H9 (cell line): ENCODE results near the gene CC2D2B. TPM values are rescaled to one million over a fixed set of nuclear protein-coding genes. Genes with fewer than 3 reads are reported as not detected.

Experiments
- DNase-seq: peaks from one replicate; pipeline ENCODE4 v3.0.0-alpha.2; 2017
- H2AFZ ChIP-seq: one replicate; pipeline ENCODE4 v1.6.1; 2013; ENCODE audit warnings: mild to moderate bottlenecking, low read length, control low read depth, moderate library complexity
- H2AK5ac ChIP-seq: 2 replicates; pipeline ENCODE4 v1.6.1; 2013; ENCODE audit warnings: low read length, control low read depth, mixed read lengths; ENCODE audit not compliant: insufficient read length
- H2BK120ac ChIP-seq: one replicate; pipeline ENCODE4 v1.6.1; 2013; ENCODE audit warnings: low read depth, mild to moderate bottlenecking, low read length, control low read depth, inconsistent platforms; ENCODE audit not compliant: poor library complexity, severe bottlenecking
- H2BK12ac ChIP-seq: 2 replicates; pipeline ENCODE4 v1.6.1; 2013; ENCODE audit warnings: low read length, control low read depth, mixed read lengths, low read depth; ENCODE audit not compliant: insufficient read length
- H2BK15ac ChIP-seq: 2 replicates; pipeline ENCODE4 v1.6.1; 2013; ENCODE audit warnings: low read depth, low read length, control low read depth
- H2BK20ac ChIP-seq: one replicate; pipeline ENCODE4 v1.6.1; 2013; ENCODE audit warnings: low read depth, mild to moderate bottlenecking, low read length, control low read depth, inconsistent platforms; ENCODE audit not compliant: poor library complexity, severe bottlenecking
- H2BK5ac ChIP-seq: 2 replicates; pipeline ENCODE4 v1.6.1; 2013; ENCODE audit warnings: low read length, control low read depth, mixed read lengths; ENCODE audit not compliant: insufficient read length
- H3K14ac ChIP-seq: 2 replicates; pipeline ENCODE4 v1.6.1; 2013; ENCODE audit warnings: low read length, control low read depth; ENCODE audit not compliant: insufficient read depth
- H3K18ac ChIP-seq: 2 replicates; pipeline ENCODE4 v1.6.1; 2013; ENCODE audit warnings: low read depth, mild to moderate bottlenecking, mixed read lengths, low read length, control low read depth; ENCODE audit not compliant: insufficient read length
- H3K23ac ChIP-seq: 2 replicates; pipeline ENCODE4 v1.6.1; 2013; ENCODE audit warnings: low read length, control low read depth, mixed read lengths, low read depth; ENCODE audit not compliant: insufficient read length
- H3K23me2 ChIP-seq: 2 replicates; pipeline ENCODE4 v1.6.1; 2013; ENCODE audit warnings: low read depth, mild to moderate bottlenecking, mixed read lengths, low read length, control low read depth; ENCODE audit not compliant: insufficient read length, poor library complexity, severe bottlenecking
- H3K27ac ChIP-seq: 2 replicates; pipeline ENCODE4 v1.5.1; 2013; ENCODE audit warnings: low read length, control low read depth, mixed read lengths, low read depth; ENCODE audit not compliant: insufficient read length
- H3K27me3 ChIP-seq: 2 replicates; pipeline ENCODE4 v1.6.1; 2013; ENCODE audit warnings: low read length, control low read depth, inconsistent platforms; ENCODE audit not compliant: insufficient read depth
- H3K4ac ChIP-seq: 2 replicates; pipeline ENCODE4 v1.6.1; 2013; ENCODE audit warnings: low read depth, mild to moderate bottlenecking, control low read depth, inconsistent platforms, low read length, moderate library complexity
- H3K4me1 ChIP-seq: 2 replicates; pipeline ENCODE4 v1.6.1; 2013; ENCODE audit warnings: low read length, control low read depth, inconsistent platforms; ENCODE audit not compliant: insufficient read depth
- H3K4me2 ChIP-seq: 2 replicates; pipeline ENCODE4 v1.6.1; 2013; ENCODE audit warnings: low read length, control low read depth, mixed read lengths; ENCODE audit not compliant: insufficient read length, insufficient read depth
- H3K56ac ChIP-seq: 2 replicates; pipeline ENCODE4 v1.6.1; 2013; ENCODE audit warnings: low read depth, mild to moderate bottlenecking, mixed read lengths, low read length, control low read depth; ENCODE audit not compliant: insufficient read length
- H3K79me1 ChIP-seq: 2 replicates; pipeline ENCODE4 v1.6.1; 2013; ENCODE audit warnings: low read depth, mild to moderate bottlenecking, moderate library complexity, low read length, control low read depth, inconsistent platforms; ENCODE audit not compliant: insufficient read depth, poor library complexity, severe bottlenecking
- H3K79me2 ChIP-seq: 2 replicates; pipeline ENCODE4 v1.6.1; 2013; ENCODE audit warnings: low read length, control low read depth, inconsistent platforms; ENCODE audit not compliant: insufficient read depth
- H3K9ac ChIP-seq: 2 replicates; pipeline ENCODE4 v1.6.1; 2013; ENCODE audit warnings: low read length, control low read depth, mixed read lengths; ENCODE audit not compliant: insufficient read length; ENCODE audit errors: extremely low read depth
- H3K9me3 ChIP-seq: one replicate; pipeline ENCODE4 v1.6.1; 2013; ENCODE audit warnings: low read depth, low read length, inconsistent platforms; ENCODE audit not compliant: control insufficient read depth
- H3T11ph ChIP-seq: one replicate; pipeline ENCODE4 v1.6.1; 2013; ENCODE audit warnings: mild to moderate bottlenecking, low read length, control low read depth, inconsistent platforms
- H4K20me1 ChIP-seq: one replicate; pipeline ENCODE4 v1.6.1; 2013; ENCODE audit not compliant: control insufficient read depth, insufficient read length, insufficient read depth
- H4K5ac ChIP-seq: 2 replicates; pipeline ENCODE4 v1.6.1; 2013; ENCODE audit warnings: low read depth, mild to moderate bottlenecking, mixed read lengths, low read length, control low read depth; ENCODE audit not compliant: insufficient read length
- H4K8ac ChIP-seq: replicated peaks from 2 replicates; pipeline ENCODE4 v1.6.1; 2013; ENCODE audit warnings: low read length, control low read depth, mixed read lengths, low read depth; ENCODE audit not compliant: insufficient read length
- H4K91ac ChIP-seq: 2 replicates; pipeline ENCODE4 v1.6.1; 2013; ENCODE audit warnings: low read depth, mild to moderate bottlenecking, moderate library complexity, mixed read lengths, low read length, control low read depth; ENCODE audit not compliant: insufficient read length
- H3K27ac Mint-ChIP-seq, 3 experiments: 2 replicates in 2 of 3; 3 replicates in 1 of 3; pipeline ENCODE4 v1.8.0; 2020 to 2021; ENCODE audit warnings: mixed read lengths in 3 of 3, mild to moderate bottlenecking in 1 of 3, moderate library complexity in 1 of 3
- H3K27me3 Mint-ChIP-seq: 2 replicates; pipeline ENCODE4 v1.8.0; 2021; ENCODE audit warnings: low read depth, mild to moderate bottlenecking, moderate library complexity, mixed read lengths
- H3K36me3 Mint-ChIP-seq, 3 experiments: 2 replicates in 2 of 3; 3 replicates in 1 of 3; pipeline ENCODE4 v1.8.0; 2020 to 2021; ENCODE audit warnings: low read depth in 3 of 3, mixed read lengths in 3 of 3; ENCODE audit not compliant: insufficient read depth in 1 of 3
- H3K4me1 Mint-ChIP-seq, 2 experiments: 2 replicates each; pipeline ENCODE4 v1.8.0; 2020; ENCODE audit warnings: mixed read lengths in 2 of 2
- H3K4me3 Mint-ChIP-seq, 2 experiments: 2 replicates in 1 of 2; 3 replicates in 1 of 2; pipeline ENCODE4 v1.8.0; 2020 to 2021; ENCODE audit warnings: mild to moderate bottlenecking in 2 of 2, mixed read lengths in 2 of 2, moderate library complexity in 1 of 2
- H3K9me3 Mint-ChIP-seq, 2 experiments: 2 replicates in 1 of 2; 3 replicates in 1 of 2; pipeline ENCODE4 v1.8.0; 2020; ENCODE audit warnings: mild to moderate bottlenecking in 2 of 2, mixed read lengths in 2 of 2, moderate library complexity in 1 of 2
- WGBS: extraction: QIAGEN DNeasy Blood & Tissue Kit; methylation state at CpG from one replicate; pipeline ENCODE4 v1.1.7; 2013; ENCODE audit warnings: missing lambda C conversion rate, low lambda C conversion rate, mixed read lengths; ENCODE audit not compliant: insufficient read length; ENCODE audit errors: extremely low coverage; 5-methylcytosine and 5-hydroxymethylcytosine counted together
- total RNA-seq: library from RNA; stranded (reverse); gene quantifications from 2 replicates; pipeline ENCODE4 v1.2.1, GENCODE V29; 2021
- TF ChIP-seq, protein P1 (sequence below): fragments of 200-600 bp; sonication (generic); conservative IDR thresholded peaks from 3 replicates; pipeline ENCODE4 v1.8.0; 2021; ENCODE audit warnings: antibody characterized with exemption, mild to moderate bottlenecking

The CC2D2B gene
- total RNA-seq, 1 experiment from 2014 or later, result 0.72 TPM

DNA sequence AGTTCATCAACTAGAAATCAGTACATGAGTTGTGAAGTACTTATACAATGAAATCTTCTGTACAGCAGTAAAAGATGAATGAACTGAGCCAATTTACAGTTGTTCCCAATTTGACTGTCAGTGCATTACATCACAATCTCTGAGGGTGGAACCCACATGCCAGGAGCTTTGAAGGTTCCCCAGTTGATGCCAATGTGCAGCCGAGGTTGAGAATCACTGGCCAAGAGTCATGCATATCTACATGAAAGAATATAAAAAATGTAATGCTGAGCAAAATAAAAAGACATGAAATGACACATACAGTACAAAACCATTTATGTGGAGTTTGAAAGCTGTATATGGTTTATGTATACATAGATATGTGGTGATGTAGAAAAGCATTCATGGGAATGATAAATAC is 113.6 kb downstream of the CC2D2B start:
- Mint-ChIP-seq H3K27ac (no peak overlapping the region), H3K4me3 (no peak overlapping the region), H3K9me3 (no peaks in the 10 kb centered on the region), H3K4me1 (no peaks in the 10 kb centered on the region), H3K27me3 (peaks cover 5% of the 10 kb centered on the region; the same call in 1 of the 2 replicates), H3K36me3 (0 out of 7 replicates have a peak, but pooled peaks cover 0 to 2% (median 0%) of the 10 kb centered on the region in 3 experiments)
- H3K9ac ChIP-seq, result no peak overlapping the region
- H3K56ac ChIP-seq, result no peak overlapping the region
- H2BK20ac ChIP-seq, result no peak overlapping the region
- no peaks in the 10 kb centered on the region for H3K23me2 ChIP-seq
- no peak overlapping the region for H3K27ac ChIP-seq
- no peak overlapping the region for H3K4ac ChIP-seq
- H3K79me2 ChIP-seq, result no peaks in the 10 kb centered on the region
- H2AFZ ChIP-seq, result no peak overlapping the region
- H3K23ac ChIP-seq, result no peak overlapping the region
- H3K4me2 ChIP-seq, result no peak overlapping the region
- no peak overlapping the region for H4K91ac ChIP-seq
- H3K14ac ChIP-seq, result no peak overlapping the region
- no peaks in the 10 kb centered on the region for H3K27me3 ChIP-seq
- no peaks in the 10 kb centered on the region for H3K79me1 ChIP-seq
- H2BK15ac ChIP-seq, result no peak overlapping the region
- H3K4me1 ChIP-seq, result no peaks in the 10 kb centered on the region
- no peak for DNase-seq
- no peak overlapping the region for H2BK5ac ChIP-seq
- H2BK12ac ChIP-seq, result no peak overlapping the region
- no peak overlapping the region for H2AK5ac ChIP-seq
- no peaks in the 10 kb centered on the region for H3K9me3 ChIP-seq
- WGBS, result no CpG with 5 or more reads among the region's 1 CpG
- H3T11ph ChIP-seq, result no peak overlapping the region
- no peak overlapping the region for H3K18ac ChIP-seq
- no peak overlapping the region for H4K8ac ChIP-seq
- no peaks in the 10 kb centered on the region for H4K20me1 ChIP-seq
- TF ChIP-seq, protein P1, sequence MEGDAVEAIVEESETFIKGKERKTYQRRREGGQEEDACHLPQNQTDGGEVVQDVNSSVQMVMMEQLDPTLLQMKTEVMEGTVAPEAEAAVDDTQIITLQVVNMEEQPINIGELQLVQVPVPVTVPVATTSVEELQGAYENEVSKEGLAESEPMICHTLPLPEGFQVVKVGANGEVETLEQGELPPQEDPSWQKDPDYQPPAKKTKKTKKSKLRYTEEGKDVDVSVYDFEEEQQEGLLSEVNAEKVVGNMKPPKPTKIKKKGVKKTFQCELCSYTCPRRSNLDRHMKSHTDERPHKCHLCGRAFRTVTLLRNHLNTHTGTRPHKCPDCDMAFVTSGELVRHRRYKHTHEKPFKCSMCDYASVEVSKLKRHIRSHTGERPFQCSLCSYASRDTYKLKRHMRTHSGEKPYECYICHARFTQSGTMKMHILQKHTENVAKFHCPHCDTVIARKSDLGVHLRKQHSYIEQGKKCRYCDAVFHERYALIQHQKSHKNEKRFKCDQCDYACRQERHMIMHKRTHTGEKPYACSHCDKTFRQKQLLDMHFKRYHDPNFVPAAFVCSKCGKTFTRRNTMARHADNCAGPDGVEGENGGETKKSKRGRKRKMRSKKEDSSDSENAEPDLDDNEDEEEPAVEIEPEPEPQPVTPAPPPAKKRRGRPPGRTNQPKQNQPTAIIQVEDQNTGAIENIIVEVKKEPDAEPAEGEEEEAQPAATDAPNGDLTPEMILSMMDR, result no peak
- H2BK120ac ChIP-seq, result no peak overlapping the region
- no peak overlapping the region for H4K5ac ChIP-seq
